ENCODE data around the gene SEPHS1.

Gene SEPHS1

GRCh38 chr10:13271552-13272163 is 76.4 kb downstream of the SEPHS1 start:
- Mint-ChIP-seq H3K9me3 (no peaks in the 10 kb centered on the region), H3K4me1 (ENCODE audit: low read depth) (peaks cover 4% of the 10 kb centered on the region), H3K27ac (no peak overlapping the region), H3K4me3 (no peak overlapping the region), H3K27me3 (ENCODE audit: low read depth) (no peaks in the 10 kb centered on the region), H3K36me3 (ENCODE audit: low read depth) (no peaks in the 10 kb centered on the region)
- DNase-seq (ENCODE audit: low spot score) = peak; percentile 17

DNA sequence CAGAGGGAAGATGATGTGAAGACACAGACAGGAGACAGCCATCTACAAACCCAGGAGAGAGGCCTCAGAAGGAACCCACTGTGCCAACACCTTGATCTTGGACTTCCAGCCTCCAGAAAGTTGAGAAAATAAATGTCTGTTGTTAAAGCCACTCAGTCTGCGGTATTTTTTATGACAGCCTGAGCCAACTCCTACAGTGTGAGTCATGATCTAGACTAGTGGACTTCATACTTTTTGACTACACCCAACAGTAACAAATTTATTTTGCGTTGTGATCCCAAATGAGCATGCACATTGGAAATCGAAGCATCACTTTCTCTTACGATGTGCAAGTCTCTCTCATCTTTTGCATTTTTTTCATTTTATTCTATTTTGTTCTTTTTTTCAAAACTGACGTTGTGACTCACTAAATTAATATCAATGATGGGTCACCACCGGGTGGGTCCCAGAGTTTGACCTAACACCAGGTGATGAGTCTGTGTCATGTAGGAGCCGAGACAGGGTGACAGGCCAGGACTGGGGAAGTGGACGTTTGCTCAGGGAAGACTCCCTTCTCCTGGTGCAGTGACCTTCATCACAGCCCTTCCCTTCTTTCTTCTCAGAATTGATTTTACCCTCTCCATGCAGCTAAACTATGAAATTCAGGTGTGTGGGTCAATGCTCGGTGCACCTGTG is 77.1 kb downstream of the SEPHS1 start:
- no peak for DNase-seq (ENCODE audit: low spot score)
- Mint-ChIP-seq H3K27me3 (ENCODE audit: low read depth) (no peaks in the 10 kb centered on the region), H3K27ac (no peak overlapping the region), H3K36me3 (ENCODE audit: low read depth) (no peaks in the 10 kb centered on the region), H3K4me1 (ENCODE audit: low read depth) (peaks cover 4% of the 10 kb centered on the region), H3K4me3 (no peak overlapping the region), H3K9me3 (no peaks in the 10 kb centered on the region)

DNA sequence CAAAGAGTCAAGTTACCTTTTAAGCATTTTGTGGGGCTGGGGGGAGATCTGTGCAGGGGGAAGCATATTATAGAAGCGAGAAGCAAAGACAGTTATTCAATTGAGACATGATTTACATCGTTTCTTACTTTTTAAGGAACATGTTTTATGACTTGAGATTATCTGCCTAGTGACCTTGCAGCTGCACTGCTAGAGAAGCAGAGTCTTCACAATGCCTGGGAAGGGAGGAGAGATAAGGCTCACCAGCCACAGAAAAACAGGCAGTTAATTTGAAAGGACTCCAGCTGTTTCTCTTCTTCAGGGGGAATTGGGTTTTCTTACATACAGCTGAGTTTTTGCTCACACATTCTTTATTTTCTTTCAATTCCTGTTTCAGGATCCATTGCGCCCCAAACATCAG is 79.3 kb downstream of the SEPHS1 start:
- H3K4me3 Mint-ChIP-seq = no peak overlapping the region
- H3K4me1 Mint-ChIP-seq (ENCODE audit: low read depth) = peaks cover 4% of the 10 kb centered on the region
- no peaks in the 10 kb centered on the region for H3K36me3 Mint-ChIP-seq (ENCODE audit: low read depth)

GRCh38 chr10:13268310-13268709 is 79.8 kb downstream of the SEPHS1 start:
- Mint-ChIP-seq H3K27ac (no peak overlapping the region), H3K9me3 (no peaks in the 10 kb centered on the region), H3K4me1 (ENCODE audit: low read depth) (peaks cover 4% of the 10 kb centered on the region), H3K27me3 (ENCODE audit: low read depth) (peaks cover 3% of the 10 kb centered on the region), H3K4me3 (no peak overlapping the region), H3K36me3 (ENCODE audit: low read depth) (no peaks in the 10 kb centered on the region)
- no peak for DNase-seq (ENCODE audit: low spot score)

More for the DNA sequence above, 79.3 kb downstream of the SEPHS1 start:
- no peaks in the 10 kb centered on the region for H3K9me3 Mint-ChIP-seq
- H3K27ac Mint-ChIP-seq = no peak overlapping the region
- H3K27me3 Mint-ChIP-seq (ENCODE audit: low read depth) = peaks cover 1% of the 10 kb centered on the region
- DNase-seq (ENCODE audit: low spot score) = no peak
